GM23338 (cell line): ENCODE measurements around the gene RAB3A. TPM values are rescaled to one million over a fixed set of nuclear protein-coding genes. Genes with fewer than 3 reads are reported as not detected.

Source experiments
- ATAC-seq: fragments of 200-7000 bp; cut with Tn5 transposase; 3 replicates; pipeline ENCODE4 v1.9.1; 2020
- DNase-seq: peaks from one replicate; pipeline ENCODE4 v3.0.0-alpha.2; 2015; ENCODE audit warnings: low spot score
- H2AFZ ChIP-seq: fragments of 200-600 bp; sonication (generic); 2 replicates; pipeline ENCODE4 v1.8.0; 2016; ENCODE audit warnings: antibody characterized with exemption, mild to moderate bottlenecking, moderate library complexity
- H3F3A ChIP-seq: fragments of 200-600 bp; sonication (generic); replicated peaks from 2 replicates; pipeline ENCODE4 v1.8.0; 2017; ENCODE audit warnings: antibody characterized with exemption, mixed run types, low read depth
- H3K27ac ChIP-seq: fragments of 200-600 bp; sonication (generic); 2 replicates; pipeline ENCODE4 v1.6.1; 2016; ENCODE audit warnings: low read depth
- H3K27me3 ChIP-seq: fragments of 200-600 bp; sonication (generic); 2 replicates; pipeline ENCODE4 v1.8.0; 2016; ENCODE audit warnings: mild to moderate bottlenecking, mixed run types, moderate library complexity; ENCODE audit not compliant: insufficient read depth
- H3K36me3 ChIP-seq: fragments of 200-600 bp; sonication (generic); 2 replicates; pipeline ENCODE4 v1.8.0; 2016; ENCODE audit warnings: mild to moderate bottlenecking; ENCODE audit not compliant: insufficient read depth
- H3K4me1 ChIP-seq: fragments of 200-600 bp; sonication (generic); 2 replicates; pipeline ENCODE4 v1.8.0; 2016; ENCODE audit warnings: mild to moderate bottlenecking, moderate library complexity; ENCODE audit not compliant: insufficient read depth
- H3K4me2 ChIP-seq: fragments of 200-600 bp; sonication (generic); 2 replicates; pipeline ENCODE4 v1.7.1; 2017; ENCODE audit warnings: mixed run types
- H3K4me3 ChIP-seq: fragments of 200-600 bp; sonication (generic); 2 replicates; pipeline ENCODE4 v1.6.1; 2016; ENCODE audit warnings: mixed run types
- H3K79me2 ChIP-seq: fragments of 200-600 bp; sonication (generic); replicated peaks from 2 replicates; pipeline ENCODE4 v1.8.0; 2017; ENCODE audit warnings: mild to moderate bottlenecking; ENCODE audit not compliant: insufficient read depth
- H3K9me2 ChIP-seq: fragments of 200-600 bp; sonication (generic); 2 replicates; pipeline ENCODE4 v1.8.0; 2017; ENCODE audit not compliant: insufficient read depth
- H4K20me1 ChIP-seq: fragments of 200-600 bp; sonication (generic); replicated peaks from 2 replicates; pipeline ENCODE4 v1.8.0; 2017; ENCODE audit warnings: mild to moderate bottlenecking; ENCODE audit not compliant: insufficient read depth
- H3K27ac Mint-ChIP-seq: 2 replicates; pipeline ENCODE4 v1.8.0; 2020; ENCODE audit warnings: inconsistent platforms, mild to moderate bottlenecking, moderate library complexity, mixed read lengths
- H3K27me3 Mint-ChIP-seq: 3 replicates; pipeline ENCODE4 v1.8.0; 2022; ENCODE audit warnings: low read depth, mild to moderate bottlenecking, moderate library complexity, mixed read lengths, inconsistent platforms; ENCODE audit not compliant: insufficient read depth, poor library complexity
- H3K36me3 Mint-ChIP-seq: 3 replicates; pipeline ENCODE4 v1.8.0; 2021; ENCODE audit warnings: low read depth, mild to moderate bottlenecking, inconsistent platforms, moderate library complexity, mixed read lengths
- H3K4me1 Mint-ChIP-seq: 3 replicates; pipeline ENCODE4 v1.8.0; 2020; ENCODE audit warnings: mild to moderate bottlenecking, inconsistent platforms, mixed read lengths
- H3K4me3 Mint-ChIP-seq: 3 replicates; pipeline ENCODE4 v1.8.0; 2021; ENCODE audit warnings: moderate library complexity, mild to moderate bottlenecking, inconsistent platforms, mixed read lengths
- H3K9me3 Mint-ChIP-seq: 3 replicates; pipeline ENCODE4 v1.8.0; 2020; ENCODE audit warnings: moderate library complexity, mild to moderate bottlenecking, inconsistent platforms, mixed read lengths
- CREB1 ChIP-seq: fragments of 250-450 bp; sonication (Bioruptor Pico); IDR thresholded peaks from 2 replicates; pipeline ENCODE4 v1.5.0; 2020; ENCODE audit warnings: low read depth, mild to moderate bottlenecking, moderate library complexity
- CTCF ChIP-seq, 2 experiments: fragments of 200-600 bp in 1 of 2; sonication (generic) in 1 of 2; conservative IDR thresholded peaks; 2 replicates each; pipeline versions ENCODE4 v1.5.1 to v1.6.1; 2016 to 2017; ENCODE audit warnings: antibody characterized with exemption in 2 of 2, low read depth in 2 of 2, mild to moderate bottlenecking in 2 of 2, moderate library complexity in 1 of 2
- ETS1 ChIP-seq: IDR thresholded peaks from 2 replicates; pipeline ENCODE4 v1.6.1; 2016; ENCODE audit warnings: antibody characterized with exemption
- EZH2 ChIP-seq: fragments of 200-600 bp; sonication (generic); IDR thresholded peaks from one replicate; pipeline ENCODE4 v1.8.0; 2017; ENCODE audit warnings: antibody characterized with exemption, mild to moderate bottlenecking, low read depth; ENCODE audit not compliant: unreplicated experiment
- EZH2phosphoT487 ChIP-seq: fragments of 200-600 bp; sonication (generic); IDR thresholded peaks from one replicate; pipeline ENCODE4 v1.8.1; 2018; ENCODE audit warnings: antibody characterized with exemption; ENCODE audit not compliant: unreplicated experiment
- JUNB ChIP-seq: IDR thresholded peaks from one replicate; pipeline ENCODE4 v1.6.1; 2016; ENCODE audit warnings: antibody characterized with exemption; ENCODE audit not compliant: unreplicated experiment
- POLR2AphosphoS5 ChIP-seq: IDR thresholded peaks from 2 replicates; pipeline ENCODE4 v1.6.1; 2016; ENCODE audit warnings: antibody characterized with exemption, low read depth
- REST ChIP-seq: IDR thresholded peaks from one replicate; pipeline ENCODE4 v1.6.1; 2018; ENCODE audit warnings: antibody characterized with exemption; ENCODE audit not compliant: unreplicated experiment
- STAT1 ChIP-seq: IDR thresholded peaks from one replicate; pipeline ENCODE4 v1.6.1; 2016; ENCODE audit warnings: antibody characterized with exemption; ENCODE audit not compliant: unreplicated experiment
- ZNF114 ChIP-seq: fragments of 250-450 bp; sonication (Bioruptor Pico); IDR thresholded peaks from 2 replicates; pipeline ENCODE4 v1.5.0; 2020; ENCODE audit warnings: mild to moderate bottlenecking, moderate library complexity
- ZNF331 ChIP-seq: fragments of 250-450 bp; sonication (Bioruptor Pico); IDR thresholded peaks from 2 replicates; pipeline ENCODE4 v1.5.0; 2020; ENCODE audit warnings: low read depth, mild to moderate bottlenecking, moderate library complexity
- ZNF462 ChIP-seq: fragments of 250-450 bp; sonication (Bioruptor Pico); IDR thresholded peaks from 2 replicates; pipeline ENCODE4 v1.5.0; 2020; ENCODE audit warnings: mild to moderate bottlenecking, moderate library complexity
- polyA plus RNA-seq: library from polyadenylated mRNA; unstranded; fragments of >200 nt; fragmentation: Nextera tagmentation; extraction: Ambion mirVana; gene quantifications from 2 replicates; pipeline ENCODE4 v1.2.1, GENCODE V29; 2016
- total RNA-seq: library from RNA; depleted of rRNA; stranded (reverse); fragments of >200 nt; shearing (Covaris generic); gene quantifications from 2 replicates; pipeline ENCODE4 v1.2.3, GENCODE V29; 2014

The RAB3A gene
- total and polyA plus RNA-seq, 2 experiments from 2014 or later, result 9.7 to 20.3 TPM

GRCh38 chr19:18245297-18245696, 41.5 kb upstream of the RAB3A start:
- H3K36me3 ChIP-seq, result no peaks in the 10 kb centered on the region
- H3F3A ChIP-seq, result no peaks in the 10 kb centered on the region; the same call in 1 of the 2 replicates
- H3K79me2 ChIP-seq, result no peaks in the 10 kb centered on the region
- H3K27ac ChIP-seq, result no peak overlapping the region
- Mint-ChIP-seq H3K4me1 (peaks cover 2% of the 10 kb centered on the region; the same call in 1 of the 3 replicates), H3K27ac (no peak overlapping the region), H3K36me3 (no peaks in the 10 kb centered on the region), H3K9me3 (no peaks in the 10 kb centered on the region; the same call in 2 of the 3 replicates), H3K4me3 (no peak overlapping the region), H3K27me3 (peaks cover 13% of the 10 kb centered on the region)
- TF ChIP-seq REST (no peak), EZH2phosphoT487 (no peak), ZNF462 (CRISPR knock-in tag) (no peak), STAT1 (no peak), ZNF114 (CRISPR knock-in tag) (no peak), CTCF (conservative IDR thresholded peaks at IDR 0.05; ENCODE audit: low read depth in 2 of 2) (no peak), CREB1 (CRISPR knock-in tag) (no peak), EZH2 (no peak), ZNF331 (CRISPR knock-in tag) (no peak), POLR2AphosphoS5 (no peak), ETS1 (no peak), JUNB (no peak)
- no peaks in the 10 kb centered on the region for H3K4me1 ChIP-seq
- H3K9me2 ChIP-seq, result no peaks in the 10 kb centered on the region
- no peak overlapping the region for H2AFZ ChIP-seq
- DNase-seq (no peak), ATAC-seq (no peak)
- no peaks in the 10 kb centered on the region for H3K27me3 ChIP-seq
- no peak overlapping the region for H3K4me2 ChIP-seq
- no peak overlapping the region for H3K4me3 ChIP-seq
- no peaks in the 10 kb centered on the region; the same call in 1 of the 2 replicates for H4K20me1 ChIP-seq
